Sciatic nerve (tissue), 2 donors: ENCODE data around the gene ZNRF3. TPM values are rescaled to one million over a fixed set of nuclear protein-coding genes. Genes with fewer than 3 reads are reported as not detected.
"Not testable (repeated sequence)": the region's sequence is repeated elsewhere in the genome, so short reads cannot be mapped to it uniquely, and the experiment has no call there.

Experiments used
- ATAC-seq: fragments of 200-7000 bp; cut with Tn5 transposase; one replicate; pipeline ENCODE4 v1.9.1; 2020; ENCODE audit warnings: mild to moderate bottlenecking, moderate library complexity
- DNase-seq: peaks from one replicate; pipeline ENCODE4 v3.0.0-alpha.2; 2020; ENCODE audit warnings: low spot score
- intact Hi-C: fragments of 100-400 bp; cut with DNase I; formaldehyde crosslinking; loops from one replicate; pipeline ENCODE4 v1.14.2; 2022
- total RNA-seq: library from RNA; stranded (reverse); fragmentation: NEBNext Ultra II Directional; extraction: Animal tissue kit (Norgen Biotek cat#: 25700); gene quantifications from one replicate; pipeline ENCODE4 v1.2.1, GENCODE V29; 2021
- donor health status: DM: no; HTN: no; CAD: no.
- donor health status: DM: no; HTN: no; CAD: no.

ZNRF3 gene
- total RNA-seq, 1 donor from 2014 or later: 12.9 TPM

GRCh38 chr22:28903080-28903479 lies 19.7 kb downstream of the ZNRF3 start:
- peak; percentile 84 for ATAC-seq
- DNase-seq: peak; percentile 62
- intact Hi-C loops: no loop called here

DNA sequence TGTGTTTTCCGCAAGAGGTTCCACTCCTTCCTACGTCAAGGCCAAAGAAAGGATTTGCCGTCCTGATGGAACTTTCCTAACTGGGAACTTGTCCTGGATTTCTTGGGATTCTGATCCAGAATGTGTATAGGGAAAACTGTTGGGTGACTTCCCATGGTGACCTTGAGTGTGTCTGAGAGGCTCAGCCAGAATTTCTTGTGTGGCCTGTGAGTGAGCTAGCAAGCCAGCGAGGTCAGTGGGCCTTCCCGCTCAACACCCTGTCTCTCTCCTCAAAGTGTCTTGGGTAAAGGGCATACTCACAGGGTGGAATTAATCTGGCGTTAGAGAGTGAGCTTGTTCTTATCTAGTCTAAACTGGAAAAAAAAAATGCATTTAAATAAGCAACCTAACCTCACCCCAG lies 20.4 kb downstream of the ZNRF3 start:
- DNase-seq (peak; percentile 53), ATAC-seq (peak; percentile 65)
- intact Hi-C loops: no loop called here

DNA sequence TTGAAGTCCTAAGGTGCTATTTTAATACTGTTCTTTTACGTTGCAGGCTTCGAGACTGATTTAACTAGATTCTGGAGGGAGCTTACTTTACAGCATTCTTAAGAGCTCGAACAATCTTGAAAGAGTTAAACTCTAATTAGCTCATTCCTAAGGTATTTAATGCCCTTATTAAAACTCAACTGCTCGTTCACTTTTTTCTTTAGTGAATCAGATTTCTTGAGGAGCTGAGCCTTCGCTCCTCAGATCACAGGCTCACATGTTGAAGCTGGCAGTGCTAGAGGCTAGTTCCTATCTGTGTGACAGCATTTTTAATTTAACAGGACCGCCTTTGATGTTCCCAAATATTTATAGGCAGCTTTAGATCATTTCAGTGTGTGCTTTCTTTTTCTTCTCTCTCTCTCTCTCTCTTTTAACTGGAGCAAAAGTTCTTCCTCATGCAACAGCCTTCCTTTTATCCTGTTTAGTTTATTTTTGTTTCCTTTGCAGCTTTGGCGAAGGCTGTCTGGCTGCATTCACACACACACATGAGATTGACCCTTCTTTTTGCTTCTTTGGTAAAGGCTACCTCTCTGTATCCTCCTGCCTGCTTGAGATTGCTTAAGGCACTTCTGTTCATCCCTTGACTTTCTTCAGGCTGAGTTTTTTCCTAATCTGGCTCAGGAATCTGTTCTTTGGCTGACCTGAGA lies 21.0 kb downstream of the ZNRF3 start:
- DNase-seq: no peak
- intact Hi-C loops: no loop called here
- peak; percentile 52 for ATAC-seq

- no peak for DNase-seq
Observed at GRCh38 chr22:28905256-28905832, 22.0 kb downstream of the ZNRF3 start.

GRCh38 chr22:28906312-28906711 lies 22.9 kb downstream of the ZNRF3 start:
- no peak for DNase-seq
- intact Hi-C loops: no loop called here

More at GRCh38 chr22:28905256-28905832, 22.0 kb downstream of the ZNRF3 start:
- intact Hi-C loops: no loop called here
- peak; percentile 6 for ATAC-seq

DNA sequence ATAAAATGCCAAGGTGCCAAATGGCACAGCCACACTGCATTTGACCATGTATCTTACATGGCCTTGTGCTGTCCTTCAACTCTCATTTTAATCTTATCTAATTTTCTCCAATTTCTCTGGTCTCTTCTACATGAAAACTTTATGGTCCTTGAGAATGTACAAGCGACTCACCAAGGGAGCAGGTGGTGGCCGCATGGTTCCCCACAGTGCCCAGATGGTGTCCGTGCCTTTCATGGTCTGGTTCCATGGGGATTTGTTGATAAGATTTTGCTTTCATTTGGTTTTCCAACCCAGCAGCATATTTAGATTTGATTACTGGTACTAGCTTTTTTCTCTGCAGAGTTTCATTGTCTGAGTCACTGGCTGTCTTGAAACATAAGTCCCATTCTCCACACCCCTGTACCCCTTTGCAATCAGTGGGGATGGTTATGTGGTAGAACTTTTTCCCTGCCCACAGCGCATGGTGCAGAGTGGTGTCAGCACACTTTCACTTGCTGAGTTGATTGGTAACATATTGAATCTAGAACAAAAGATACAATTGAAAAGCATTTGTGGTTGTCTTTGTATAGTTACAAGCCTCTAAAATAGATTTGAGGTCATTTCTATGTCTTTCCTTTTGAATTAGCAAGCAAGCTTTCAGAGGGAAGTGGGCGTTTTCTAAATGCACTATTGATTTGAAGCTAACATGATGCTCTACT lies 24.1 kb downstream of the ZNRF3 start:
- DNase-seq: no peak
- intact Hi-C loops: no loop called here
- no peak for ATAC-seq

More at GRCh38 chr22:28906312-28906711, 22.9 kb downstream of the ZNRF3 start:
- ATAC-seq: no peak

GRCh38 chr22:28908810-28909209 lies 25.4 kb downstream of the ZNRF3 start:
- ATAC-seq, intact Hi-C loops, DNase-seq: not testable (repeated sequence)

DNA sequence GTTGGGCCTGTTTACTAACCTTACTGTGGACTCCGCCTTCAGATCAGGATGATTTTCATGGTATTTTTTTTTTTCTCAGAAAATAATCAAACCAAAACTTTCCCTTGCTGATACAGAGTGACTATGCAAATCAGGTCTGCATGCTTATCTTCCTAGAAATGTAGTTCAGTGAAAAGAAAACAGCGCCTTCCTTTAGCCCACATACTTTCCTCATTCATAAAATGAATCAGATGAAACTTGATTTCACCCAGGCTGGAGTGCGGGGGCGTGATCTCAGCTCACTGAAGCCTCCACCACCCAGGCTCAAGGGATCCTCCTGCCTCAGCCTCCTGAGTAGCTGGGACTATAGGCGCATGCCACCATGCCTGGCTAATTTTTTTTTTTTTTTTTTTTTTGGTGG lies 26.0 kb downstream of the ZNRF3 start:
- intact Hi-C loops: no loop called here
- DNase-seq (no peak), ATAC-seq (no peak)

DNA sequence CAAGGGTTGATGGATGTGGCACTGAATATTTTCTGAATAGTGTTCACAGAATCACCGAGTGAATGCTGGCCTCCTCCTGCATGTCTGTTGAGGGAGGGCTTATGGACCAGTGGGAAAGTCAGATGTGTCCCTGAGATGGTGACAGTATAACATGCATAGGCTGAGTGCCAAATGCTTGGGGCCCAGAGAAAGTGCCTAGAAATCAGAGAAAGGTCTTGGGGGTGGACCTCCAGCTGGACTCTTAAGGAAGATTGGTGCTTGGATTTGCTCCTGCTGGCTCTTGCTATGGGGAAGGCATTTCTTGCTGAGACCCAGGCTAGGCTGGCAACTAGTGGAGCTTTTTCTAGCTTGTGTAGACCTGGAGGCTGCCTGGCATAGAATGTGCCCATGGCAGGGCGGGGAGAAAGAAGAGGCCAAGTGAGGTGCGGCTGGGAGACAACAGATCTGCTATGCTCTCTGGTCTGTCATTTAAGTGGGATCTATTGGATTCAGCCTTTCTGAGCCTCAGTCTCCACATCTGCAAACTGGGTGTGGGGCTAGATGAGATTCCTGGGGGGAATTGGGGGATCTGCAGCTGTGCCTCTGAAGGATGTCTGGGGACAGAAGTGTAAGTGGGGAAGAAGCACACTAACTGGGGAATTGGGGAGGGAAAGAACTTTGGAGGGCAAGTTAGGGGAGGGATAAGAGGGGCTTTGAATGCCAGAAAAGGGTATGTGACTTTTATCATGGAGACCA lies 27.4 kb downstream of the ZNRF3 start:
- intact Hi-C loops: no loop called here
- ATAC-seq (no peak), DNase-seq (no peak)

GRCh38 chr22:28911304-28911690 lies 27.9 kb downstream of the ZNRF3 start:
- intact Hi-C loops: no loop called here
- DNase-seq (no peak), ATAC-seq (peak; percentile 28)

GRCh38 chr22:28911777-28912669 lies 28.7 kb downstream of the ZNRF3 start:
- peak; percentile 89 for ATAC-seq
- intact Hi-C loops: no loop called here
- DNase-seq: no peak

DNA sequence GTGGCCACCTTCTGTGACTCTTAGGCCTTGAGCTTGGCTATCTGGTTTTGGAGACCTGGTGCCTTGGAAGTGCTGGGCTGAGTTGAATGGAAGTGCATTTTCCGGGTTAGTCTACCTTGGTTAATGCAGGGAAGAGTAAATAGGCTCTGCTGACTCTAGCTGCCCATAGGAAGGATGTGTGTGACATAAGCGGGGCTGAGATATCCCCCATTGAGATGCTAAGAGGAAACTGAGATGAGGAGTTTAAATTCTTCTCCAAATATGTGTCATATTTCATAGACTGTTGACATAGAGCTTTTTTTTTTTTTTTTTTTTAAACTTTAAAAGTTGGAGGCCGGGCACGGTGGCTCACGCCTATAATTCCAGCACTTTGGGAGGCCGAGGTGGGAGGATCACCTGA lies 30.8 kb downstream of the ZNRF3 start:
- ATAC-seq: no peak
- DNase-seq: no peak
- intact Hi-C loops: no loop called here

- no peak for ATAC-seq
- intact Hi-C loops: no loop called here
- DNase-seq: no peak
Observed at GRCh38 chr22:28915969-28916368, 32.6 kb downstream of the ZNRF3 start.

GRCh38 chr22:28917747-28918549 lies 34.6 kb downstream of the ZNRF3 start:
- DNase-seq (no peak), ATAC-seq (peak; percentile 82)
- intact Hi-C loops: no loop called here

DNA sequence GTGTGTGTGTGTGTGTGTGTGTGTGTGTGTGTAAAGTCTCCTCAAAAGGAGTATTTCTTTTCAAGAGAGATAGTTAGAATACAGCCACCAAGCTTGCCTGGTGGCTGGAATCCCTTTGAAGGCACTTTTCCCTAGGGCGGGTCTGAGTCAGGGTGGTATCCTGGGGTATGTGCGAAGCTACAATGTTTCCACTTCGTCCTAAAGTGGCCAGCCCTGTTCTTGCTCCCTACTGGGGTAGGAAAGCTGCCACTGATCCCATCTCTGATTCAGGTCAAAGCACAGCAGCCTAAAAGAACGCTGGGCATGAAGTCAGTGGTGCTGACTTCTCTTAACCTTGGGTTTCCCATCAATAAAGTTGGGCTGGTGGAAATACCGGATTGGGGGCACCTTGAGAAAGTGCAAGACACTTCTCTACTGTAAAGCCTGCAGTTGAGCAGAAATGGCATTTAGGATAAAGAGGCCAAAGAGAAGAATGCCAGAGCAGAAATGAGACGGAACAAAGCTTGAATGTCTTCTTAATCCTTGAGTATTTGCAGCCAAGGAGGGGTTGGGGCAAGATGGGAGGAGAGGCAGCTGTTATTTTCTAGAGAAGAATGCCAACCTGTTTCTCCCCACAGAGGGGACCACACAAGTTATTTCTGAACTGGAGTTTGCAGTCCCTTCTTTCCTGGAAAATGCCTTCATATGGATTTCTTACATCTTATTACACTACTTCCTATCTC lies 35.3 kb downstream of the ZNRF3 start:
- ATAC-seq (peak; percentile 37), DNase-seq (no peak)
- intact Hi-C loops: no loop called here

- intact Hi-C loops: no loop called here
- ATAC-seq: no peak
- DNase-seq: no peak
Observed at GRCh38 chr22:28920757-28921584, 37.6 kb downstream of the ZNRF3 start.

DNA sequence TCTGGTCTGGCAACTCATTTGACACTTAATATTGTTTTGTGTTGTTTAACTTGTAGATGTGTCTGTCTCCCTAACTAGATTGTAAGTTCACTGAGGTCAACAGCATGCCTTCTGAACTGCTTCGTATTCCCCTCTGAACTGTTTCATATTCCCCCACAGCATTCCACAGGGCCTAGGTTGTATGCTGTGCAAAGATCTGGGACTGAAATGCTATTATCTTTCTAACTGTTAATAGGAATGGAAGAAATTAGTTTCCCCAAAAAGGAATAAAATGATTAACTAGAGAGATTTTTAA lies 38.2 kb downstream of the ZNRF3 start:
- DNase-seq: no peak
- intact Hi-C loops: no loop called here
- ATAC-seq: no peak
